PC-9 (cell line): ENCODE measurements around the gene UBALD2.

ENCODE experiments used
- CTCF ChIP-seq: fragments of 200-600 bp; sonication (generic); conservative IDR thresholded peaks from 2 replicates; pipeline ENCODE4 v1.6.1; 2017; ENCODE audit warnings: mixed run types, antibody characterized with exemption, mild to moderate bottlenecking, moderate library complexity
- EZH2 ChIP-seq: fragments of 200-600 bp; sonication (generic); IDR thresholded peaks from 2 replicates; pipeline ENCODE4 v1.8.0; 2017; ENCODE audit warnings: antibody characterized with exemption, low read depth

- no peak for TF ChIP-seq CTCF
- no peak for TF ChIP-seq EZH2
These were observed at the start of gene UBALD2 for GRCh38 chr17:76264755-76265623.
